Measurements from ENCODE around the gene PCDH9.

The PCDH9 gene

GRCh38 chr13:67135356-67135755 lies 94.8 kb downstream of the PCDH9 start:
- Histone ChIP-seq H4K8ac (ENCODE audit: low read depth, low read length) (no peak overlapping the region), H3K4ac (ENCODE audit: low read depth, low read length) (no peak overlapping the region), H2BK15ac (replicated peaks; ENCODE audit: low read depth) (no peak overlapping the region), H3K56ac (ENCODE audit: low read length) (no peak overlapping the region), H3K4me3 (ENCODE audit: low read length) (no peak overlapping the region), H3K79me1 (ENCODE audit: low read length) (no peaks in the 10 kb centered on the region), H3K36me3 (ENCODE audit: control insufficient read depth, insufficient read depth, low read length) (no peaks in the 10 kb centered on the region), H3K4me1 (ENCODE audit: control insufficient read depth, low read depth, low read length) (no peaks in the 10 kb centered on the region), H3K79me2 (ENCODE audit: control insufficient read depth, insufficient read depth, low read length) (no peaks in the 10 kb centered on the region), H3K18ac (ENCODE audit: low read length) (no peak overlapping the region), H3K4me2 (ENCODE audit: low read length) (no peak overlapping the region), H2BK120ac (ENCODE audit: low read depth, low read length) (no peak overlapping the region), H2BK5ac (ENCODE audit: low read length) (no peak overlapping the region), H4K5ac (ENCODE audit: low read length) (no peak overlapping the region), H3K9ac (ENCODE audit: low read length) (no peak overlapping the region), H3K27ac (ENCODE audit: low read depth, low read length) (no peak overlapping the region), H3K23ac (ENCODE audit: low read length) (no peak overlapping the region), H2AK5ac (ENCODE audit: low read length) (no peak overlapping the region), H3K27me3 (ENCODE audit: insufficient read depth, low read length, poor library complexity) (no peaks in the 10 kb centered on the region)
- no CpG with 5 or more reads among the region's 4 CpGs for WGBS (ENCODE audit: extremely low coverage, insufficient coverage, low lambda C conversion rate)
- DNase-seq: no peak

GRCh38 chr13:67134417-67135129 lies 95.6 kb downstream of the PCDH9 start:
- Histone ChIP-seq H2AK5ac (ENCODE audit: low read length) (no peak overlapping the region), H3K4ac (ENCODE audit: low read depth, low read length) (no peak overlapping the region), H2BK15ac (replicated peaks; ENCODE audit: low read depth) (no peak overlapping the region), H3K23ac (ENCODE audit: low read length) (no peak overlapping the region), H3K27ac (ENCODE audit: low read depth, low read length) (no peak overlapping the region), H3K36me3 (ENCODE audit: control insufficient read depth, insufficient read depth, low read length) (no peaks in the 10 kb centered on the region), H3K4me3 (ENCODE audit: low read length) (no peak overlapping the region), H3K18ac (ENCODE audit: low read length) (no peak overlapping the region), H3K4me1 (ENCODE audit: control insufficient read depth, low read depth, low read length) (no peaks in the 10 kb centered on the region), H4K5ac (ENCODE audit: low read length) (no peak overlapping the region), H4K8ac (ENCODE audit: low read depth, low read length) (no peak overlapping the region), H2BK120ac (ENCODE audit: low read depth, low read length) (no peak overlapping the region), H3K27me3 (ENCODE audit: insufficient read depth, low read length, poor library complexity) (no peaks in the 10 kb centered on the region), H3K56ac (ENCODE audit: low read length) (no peak overlapping the region), H3K9ac (ENCODE audit: low read length) (no peak overlapping the region), H3K79me1 (ENCODE audit: low read length) (no peaks in the 10 kb centered on the region), H3K79me2 (ENCODE audit: control insufficient read depth, insufficient read depth, low read length) (no peaks in the 10 kb centered on the region), H2BK5ac (ENCODE audit: low read length) (no peak overlapping the region), H3K4me2 (ENCODE audit: low read length) (no peak overlapping the region)
- WGBS (ENCODE audit: extremely low coverage, insufficient coverage, low lambda C conversion rate): no CpG with 5 or more reads among the region's 7 CpGs
- DNase-seq: no peak

- H4K8ac ChIP-seq (ENCODE audit: low read depth, low read length): no peak overlapping the region
- H3K56ac ChIP-seq (ENCODE audit: low read length): no peak overlapping the region
- no peak overlapping the region for H3K18ac ChIP-seq (ENCODE audit: low read length)
- no peak overlapping the region for H3K4me2 ChIP-seq (ENCODE audit: low read length)
- H3K9ac ChIP-seq (ENCODE audit: low read length): no peak overlapping the region
- H3K36me3 ChIP-seq (ENCODE audit: control insufficient read depth, insufficient read depth, low read length): no peaks in the 10 kb centered on the region
- no peak for DNase-seq
- no peak overlapping the region for H3K27ac ChIP-seq (ENCODE audit: low read depth, low read length)
- H3K4me1 ChIP-seq (ENCODE audit: control insufficient read depth, low read depth, low read length): no peaks in the 10 kb centered on the region
- H3K79me1 ChIP-seq (ENCODE audit: low read length): no peaks in the 10 kb centered on the region
- H4K5ac ChIP-seq (ENCODE audit: low read length): no peak overlapping the region
- no peak overlapping the region for H3K23ac ChIP-seq (ENCODE audit: low read length)
- H3K27me3 ChIP-seq (ENCODE audit: insufficient read depth, low read length, poor library complexity): no peaks in the 10 kb centered on the region
- H3K79me2 ChIP-seq (ENCODE audit: control insufficient read depth, insufficient read depth, low read length): no peaks in the 10 kb centered on the region
- no peak overlapping the region for H3K4ac ChIP-seq (ENCODE audit: low read depth, low read length)
- no peak overlapping the region for H2AK5ac ChIP-seq (ENCODE audit: low read length)
- H2BK15ac ChIP-seq (replicated peaks; ENCODE audit: low read depth): no peak overlapping the region
- no peak overlapping the region for H3K4me3 ChIP-seq (ENCODE audit: low read length)
- WGBS (ENCODE audit: extremely low coverage, insufficient coverage, low lambda C conversion rate): no CpG with 5 or more reads among the region's 1 CpG
- H2BK120ac ChIP-seq (ENCODE audit: low read depth, low read length): no peak overlapping the region
- H2BK5ac ChIP-seq (ENCODE audit: low read length): no peak overlapping the region
Observed at GRCh38 chr13:67133476-67133875, 96.7 kb downstream of the PCDH9 start.

GRCh38 chr13:67131393-67131792 lies 98.7 kb downstream of the PCDH9 start:
- no peaks in the 10 kb centered on the region for H3K4me1 ChIP-seq (ENCODE audit: control insufficient read depth, low read depth, low read length)
- no peak overlapping the region for H2BK120ac ChIP-seq (ENCODE audit: low read depth, low read length)
- H2BK15ac ChIP-seq (replicated peaks; ENCODE audit: low read depth): no peak overlapping the region
- no peak overlapping the region for H3K23ac ChIP-seq (ENCODE audit: low read length)
- no peak for DNase-seq
- no peak overlapping the region for H4K5ac ChIP-seq (ENCODE audit: low read length)
- 100% methylated on average over 1 of the region's 1 CpG for WGBS (ENCODE audit: extremely low coverage, insufficient coverage, low lambda C conversion rate)
- H3K4me3 ChIP-seq (ENCODE audit: low read length): no peak overlapping the region
- H3K4me2 ChIP-seq (ENCODE audit: low read length): no peak overlapping the region
- H3K27ac ChIP-seq (ENCODE audit: low read depth, low read length): no peak overlapping the region
- no peak overlapping the region for H3K9ac ChIP-seq (ENCODE audit: low read length)
- no peaks in the 10 kb centered on the region for H3K36me3 ChIP-seq (ENCODE audit: control insufficient read depth, insufficient read depth, low read length)
- H2BK5ac ChIP-seq (ENCODE audit: low read length): no peak overlapping the region
- H2AK5ac ChIP-seq (ENCODE audit: low read length): no peak overlapping the region
- H3K18ac ChIP-seq (ENCODE audit: low read length): no peak overlapping the region
- no peak overlapping the region for H3K4ac ChIP-seq (ENCODE audit: low read depth, low read length)
- no peaks in the 10 kb centered on the region for H3K79me2 ChIP-seq (ENCODE audit: control insufficient read depth, insufficient read depth, low read length)
- H3K79me1 ChIP-seq (ENCODE audit: low read length): no peaks in the 10 kb centered on the region
- H4K8ac ChIP-seq (ENCODE audit: low read depth, low read length): no peak overlapping the region
- H3K56ac ChIP-seq (ENCODE audit: low read length): no peak overlapping the region
- no peaks in the 10 kb centered on the region for H3K27me3 ChIP-seq (ENCODE audit: insufficient read depth, low read length, poor library complexity)

- Histone ChIP-seq H3K4ac (ENCODE audit: low read depth, low read length) (no peak overlapping the region), H3K27ac (ENCODE audit: low read depth, low read length) (no peak overlapping the region), H3K4me1 (ENCODE audit: control insufficient read depth, low read depth, low read length) (no peaks in the 10 kb centered on the region), H3K4me3 (ENCODE audit: low read length) (no peak overlapping the region), H3K56ac (ENCODE audit: low read length) (no peak overlapping the region), H4K8ac (ENCODE audit: low read depth, low read length) (no peak overlapping the region), H3K9ac (ENCODE audit: low read length) (no peak overlapping the region), H3K79me1 (ENCODE audit: low read length) (no peaks in the 10 kb centered on the region), H3K23ac (ENCODE audit: low read length) (no peak overlapping the region), H3K36me3 (ENCODE audit: control insufficient read depth, insufficient read depth, low read length) (no peaks in the 10 kb centered on the region), H3K18ac (ENCODE audit: low read length) (no peak overlapping the region), H4K5ac (ENCODE audit: low read length) (no peak overlapping the region), H2BK15ac (replicated peaks; ENCODE audit: low read depth) (no peak overlapping the region), H3K27me3 (ENCODE audit: insufficient read depth, low read length, poor library complexity) (no peaks in the 10 kb centered on the region), H2BK5ac (ENCODE audit: low read length) (no peak overlapping the region), H3K4me2 (ENCODE audit: low read length) (no peak overlapping the region), H2BK120ac (ENCODE audit: low read depth, low read length) (no peak overlapping the region), H3K79me2 (ENCODE audit: control insufficient read depth, insufficient read depth, low read length) (no peaks in the 10 kb centered on the region), H2AK5ac (ENCODE audit: low read length) (no peak overlapping the region)
- WGBS (ENCODE audit: extremely low coverage, insufficient coverage, low lambda C conversion rate): no CpG with 5 or more reads among the region's 5 CpGs
- DNase-seq: no peak
Observed at GRCh38 chr13:67130444-67130843, 99.7 kb downstream of the PCDH9 start.

- Histone ChIP-seq H2BK15ac (replicated peaks; ENCODE audit: low read depth) (no peak overlapping the region), H3K36me3 (ENCODE audit: control insufficient read depth, insufficient read depth, low read length) (no peaks in the 10 kb centered on the region), H3K79me1 (ENCODE audit: low read length) (no peaks in the 10 kb centered on the region), H3K56ac (ENCODE audit: low read length) (no peak overlapping the region), H3K27me3 (ENCODE audit: insufficient read depth, low read length, poor library complexity) (no peaks in the 10 kb centered on the region), H3K4me1 (ENCODE audit: control insufficient read depth, low read depth, low read length) (no peaks in the 10 kb centered on the region), H3K9ac (ENCODE audit: low read length) (no peak overlapping the region), H2AK5ac (ENCODE audit: low read length) (no peak overlapping the region), H3K79me2 (ENCODE audit: control insufficient read depth, insufficient read depth, low read length) (no peaks in the 10 kb centered on the region), H3K4me3 (ENCODE audit: low read length) (no peak overlapping the region), H3K23ac (ENCODE audit: low read length) (no peak overlapping the region), H4K8ac (ENCODE audit: low read depth, low read length) (no peak overlapping the region), H2BK120ac (ENCODE audit: low read depth, low read length) (no peak overlapping the region), H3K27ac (ENCODE audit: low read depth, low read length) (no peak overlapping the region), H3K4me2 (ENCODE audit: low read length) (no peak overlapping the region), H3K18ac (ENCODE audit: low read length) (no peak overlapping the region), H3K4ac (ENCODE audit: low read depth, low read length) (no peak overlapping the region), H4K5ac (ENCODE audit: low read length) (no peak overlapping the region), H2BK5ac (ENCODE audit: low read length) (no peak overlapping the region)
- no peak for DNase-seq
- WGBS (ENCODE audit: extremely low coverage, insufficient coverage, low lambda C conversion rate): no CpG with 5 or more reads among the region's 3 CpGs
Observed at GRCh38 chr13:67128136-67128535, 102.0 kb downstream of the PCDH9 start.
